IPS-11a (cell line): Measurements from ENCODE around the gene CT83.

ENCODE experiments used
- H3K4me3 ChIP-seq: one replicate; pipeline ENCODE4 v1.5.1; 2013; ENCODE audit warnings: low read depth, low read length, control low read depth

The CT83 gene, protein sequence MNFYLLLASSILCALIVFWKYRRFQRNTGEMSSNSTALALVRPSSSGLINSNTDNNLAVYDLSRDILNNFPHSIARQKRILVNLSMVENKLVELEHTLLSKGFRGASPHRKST

DNA sequence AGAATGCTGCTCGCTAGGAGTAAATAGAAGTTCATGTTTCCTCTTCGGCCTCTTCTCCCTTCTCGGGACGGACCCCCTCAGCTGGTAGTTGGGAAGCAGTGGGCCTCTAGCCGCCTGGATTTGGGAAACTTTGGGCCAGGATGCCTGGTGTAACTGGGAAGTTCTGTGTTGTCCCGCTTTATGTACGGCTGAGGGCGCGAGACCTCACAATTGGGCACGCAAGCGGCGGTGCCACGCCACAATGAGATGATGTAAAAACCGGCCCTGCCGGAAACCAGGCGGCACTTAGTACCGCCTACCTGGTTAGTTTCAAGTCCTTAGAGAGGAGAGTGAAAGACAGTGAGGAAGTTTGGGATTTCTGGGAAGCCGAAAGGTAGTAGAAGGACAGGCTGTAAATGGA is at the start of gene CT83:
Gene CT83, minus strand, starts transcription at position 155 of the 400 bp plus-strand sequence. Its CDS starts 120 bp downstream, at position 35.
- no peak within 1 kb of the TSS for H3K4me3 ChIP-seq

DNA sequence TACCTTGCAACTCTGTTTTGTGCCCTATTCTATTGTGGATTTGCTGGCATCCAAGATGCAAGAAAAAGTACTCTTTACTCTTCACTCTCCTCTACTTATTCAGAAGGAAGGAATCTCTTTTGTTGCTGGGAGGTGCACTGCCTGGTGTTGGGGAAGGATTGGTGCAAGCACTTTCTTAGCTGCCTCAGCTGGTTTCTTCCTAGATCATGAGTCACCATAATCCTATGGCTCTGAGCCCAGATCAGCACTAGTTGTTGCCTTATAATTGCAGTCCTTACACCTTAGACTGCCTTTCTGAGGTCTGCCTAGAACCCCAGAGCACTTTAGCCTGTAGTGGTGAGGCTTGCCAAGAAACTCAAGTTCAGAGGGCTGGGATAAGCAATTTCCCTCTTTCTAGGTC is 37.0 kb upstream of the CT83 start:
- no peak overlapping the region for H3K4me3 ChIP-seq

DNA sequence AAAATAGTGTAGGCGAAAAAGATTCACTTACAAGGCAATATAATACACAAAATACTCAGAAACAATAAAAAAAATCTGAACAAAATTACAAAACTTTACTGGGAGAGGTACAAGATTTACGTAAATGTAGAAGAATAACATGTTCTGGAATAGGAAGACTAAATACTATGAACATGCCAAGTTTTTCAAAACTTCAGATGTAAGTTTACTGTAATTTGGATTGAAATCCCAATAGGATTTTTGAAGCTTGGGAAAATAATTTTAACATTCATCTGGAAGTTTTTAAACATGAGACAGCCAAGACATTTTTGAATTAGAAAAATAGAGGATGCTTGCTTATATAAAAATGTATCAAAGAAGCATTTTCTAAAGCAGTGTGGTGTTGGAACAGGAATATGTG is 30.5 kb upstream of the CT83 start:
- H3K4me3 ChIP-seq, result no peak overlapping the region

DNA sequence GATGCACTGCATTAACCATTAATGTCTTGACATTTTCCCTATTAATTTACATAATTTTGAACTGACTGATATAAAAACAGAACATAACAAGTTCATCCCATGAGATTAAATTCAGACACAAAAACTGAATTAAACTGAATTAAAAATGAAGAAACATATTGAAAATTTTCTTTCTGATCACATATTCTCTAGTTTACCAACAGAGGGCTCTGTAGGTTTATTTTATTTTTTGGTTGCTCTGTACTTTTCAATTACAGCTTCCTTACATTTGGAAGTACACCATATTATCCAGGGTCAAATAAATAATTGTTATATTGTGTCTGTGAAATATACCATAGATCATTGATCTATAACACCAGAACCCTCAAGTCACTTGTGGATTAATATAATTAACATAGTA is 27.3 kb upstream of the CT83 start:
- H3K4me3 ChIP-seq, result no peak overlapping the region

DNA sequence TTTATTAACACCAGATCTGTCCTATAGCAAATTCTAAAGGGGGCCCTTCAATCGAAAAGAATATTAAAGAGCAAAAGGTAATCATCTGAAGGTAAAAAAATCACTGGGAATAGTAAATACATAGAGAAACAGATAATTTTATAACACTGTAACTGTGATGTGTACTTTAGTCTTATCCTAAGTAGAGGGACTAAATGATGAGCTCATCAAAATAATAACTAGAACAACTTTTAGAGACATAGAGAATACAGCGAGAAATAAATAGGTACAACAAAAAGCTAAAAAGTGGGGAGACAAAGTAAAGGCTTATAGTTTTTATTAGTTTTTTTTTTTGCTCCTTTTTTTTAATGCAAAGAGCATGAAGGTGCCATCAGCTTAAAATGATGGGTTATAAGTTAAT is 17.3 kb upstream of the CT83 start:
- H3K4me3 ChIP-seq, result no peak overlapping the region

DNA sequence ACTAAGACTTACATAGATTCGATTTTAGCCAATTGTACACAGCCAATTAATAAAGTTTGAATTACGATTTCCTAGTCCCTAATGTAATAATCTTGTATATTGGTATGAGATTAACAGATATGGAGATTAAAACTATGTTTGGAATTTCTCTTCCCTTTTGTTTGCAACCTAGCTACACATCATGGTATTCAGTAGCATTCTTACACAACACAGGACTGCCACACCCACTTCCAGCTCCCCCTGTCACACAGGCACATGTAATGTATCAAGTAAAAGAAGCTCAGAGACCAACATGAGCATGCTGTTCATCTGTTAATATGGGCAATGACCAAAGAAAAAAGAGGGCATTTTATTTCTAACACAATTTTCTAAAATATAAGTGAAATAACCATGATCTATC is 13.6 kb downstream of the CT83 start:
- no peak overlapping the region for H3K4me3 ChIP-seq

DNA sequence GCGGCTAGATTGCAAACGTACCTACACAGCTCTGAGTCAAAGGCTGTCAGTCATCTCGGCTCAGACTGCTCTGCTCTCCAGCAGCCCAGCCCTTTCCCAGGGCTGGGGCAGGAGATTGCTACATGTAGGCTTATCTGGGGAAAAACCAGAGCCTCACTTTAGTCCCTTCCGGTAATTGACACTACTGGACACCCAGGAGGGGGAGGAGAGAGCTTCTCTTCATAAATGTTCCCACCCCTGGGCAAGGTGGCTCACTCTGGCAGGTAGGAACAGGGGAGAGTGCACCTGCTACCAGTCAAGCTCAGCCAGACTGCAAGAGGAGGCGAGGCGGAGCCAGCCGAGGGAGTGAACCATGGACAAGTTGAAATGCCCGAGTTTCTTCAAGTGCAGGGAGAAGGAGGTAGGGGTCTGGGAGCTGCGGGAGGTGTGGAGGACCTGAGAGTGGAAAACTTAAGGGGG is 26.4 kb downstream of the CT83 start, which contains the start of gene SLC6A14:
Gene SLC6A14, plus strand, starts transcription at position 249 of the 459 bp plus-strand sequence. Its CDS starts 104 bp downstream, at position 353.
- H3K4me3 ChIP-seq, result no peak within 1 kb of the TSS

DNA sequence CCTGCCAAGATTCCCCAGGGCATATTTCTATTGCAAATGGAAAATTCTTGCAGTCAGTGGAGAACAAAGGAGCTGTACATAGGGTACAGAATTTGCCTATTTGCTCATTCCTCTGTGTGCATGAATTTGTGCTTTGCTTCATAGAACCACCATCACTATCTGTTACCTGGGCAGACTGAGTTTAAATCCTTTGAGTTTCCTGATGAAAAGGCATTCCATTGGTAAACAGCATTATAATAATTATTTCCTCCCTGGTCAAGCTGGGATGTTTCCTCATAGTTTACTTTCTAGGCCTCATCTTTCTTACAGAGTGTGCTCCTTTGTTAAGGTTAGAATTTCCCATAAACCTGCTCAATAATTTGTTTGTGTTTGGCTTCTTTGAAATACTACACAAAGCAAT is 27.2 kb downstream of the CT83 start:
- H3K4me3 ChIP-seq, result no peak overlapping the region

DNA sequence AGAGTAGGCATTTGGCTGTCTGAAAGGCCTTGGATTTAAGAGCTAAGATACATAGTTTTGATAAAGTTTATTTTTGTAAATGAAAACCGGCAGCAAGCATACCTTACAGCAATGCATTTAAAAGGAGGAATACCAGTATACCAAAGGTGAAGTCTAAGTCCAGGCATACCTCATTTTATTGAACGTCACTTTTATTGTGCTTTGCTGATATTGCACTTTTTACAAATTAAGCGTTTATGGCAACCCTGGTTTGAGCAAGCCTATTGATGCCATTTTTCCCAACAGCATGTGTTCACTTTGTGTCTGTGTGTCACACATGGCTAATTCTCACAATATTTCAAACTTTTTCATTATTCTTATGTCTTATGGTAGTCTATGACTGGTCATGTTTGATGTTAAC is 34.8 kb downstream of the CT83 start:
- H3K4me3 ChIP-seq, result no peak overlapping the region

DNA sequence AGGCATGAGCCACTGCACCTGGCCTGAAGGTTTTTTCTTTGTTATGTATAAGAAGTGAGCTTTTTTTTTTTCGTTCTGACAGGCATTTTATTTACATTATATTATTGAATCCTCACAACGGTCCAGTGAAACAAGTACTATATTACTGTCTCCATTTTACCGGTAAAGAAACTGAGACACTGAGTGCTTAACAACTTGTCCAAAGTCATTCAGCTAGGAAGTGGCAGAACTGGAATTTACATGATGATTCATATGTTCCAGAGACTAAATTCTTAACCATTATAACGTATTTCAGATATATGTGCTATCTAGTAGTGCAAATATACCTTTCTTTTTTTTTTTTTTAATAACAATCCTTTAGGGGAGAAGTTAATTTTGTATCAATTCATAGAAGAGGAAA is 44.8 kb downstream of the CT83 start:
- no peak overlapping the region for H3K4me3 ChIP-seq

DNA sequence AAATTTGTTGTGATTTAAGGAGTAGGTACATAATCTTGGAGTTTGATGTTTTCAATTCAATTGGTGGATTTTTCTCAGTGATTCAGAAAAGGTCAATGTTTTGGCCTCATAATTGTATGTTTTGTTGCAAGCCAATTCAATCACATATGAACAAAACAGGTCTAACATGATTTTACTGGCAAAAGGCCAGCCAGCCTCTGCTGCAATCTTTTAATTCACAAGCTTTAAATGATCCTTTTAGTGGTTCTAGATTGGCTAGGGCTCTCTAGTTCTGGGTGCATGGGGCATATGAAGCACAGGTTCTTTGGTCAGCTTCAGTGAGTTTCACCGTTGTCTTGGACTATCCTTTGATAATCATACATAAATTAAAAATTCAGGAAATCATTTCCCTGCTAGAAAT is 45.6 kb downstream of the CT83 start:
- no peak overlapping the region for H3K4me3 ChIP-seq

DNA sequence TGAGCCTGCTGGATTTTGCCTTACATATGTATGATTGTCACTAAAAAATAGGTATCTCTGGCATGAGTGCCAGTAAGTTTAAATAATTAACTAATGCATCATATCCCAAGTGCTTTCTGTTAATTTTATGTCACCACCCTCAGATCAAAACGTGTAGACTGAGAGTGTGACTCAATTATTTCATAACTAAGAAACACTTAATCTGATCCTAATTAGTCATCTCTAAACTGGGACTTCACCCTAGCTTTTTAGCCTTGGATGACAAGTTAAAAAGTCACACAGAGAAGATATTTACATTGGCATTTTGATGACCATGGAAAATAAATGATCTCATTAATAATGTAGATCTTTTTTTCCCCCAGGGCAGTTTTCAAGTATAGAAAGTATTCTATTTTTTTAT is 49.5 kb downstream of the CT83 start:
- no peak overlapping the region for H3K4me3 ChIP-seq
